HFFc6 (cell line): Measurements from ENCODE around the gene RPS10. TPM values are rescaled to one million over a fixed set of nuclear protein-coding genes. Genes with fewer than 3 reads are reported as not detected.

Source experiments
- DNase-seq: peaks from one replicate; pipeline ENCODE4 v3.0.0-alpha.2; 2018
- H3K27ac Mint-ChIP-seq: 2 replicates; pipeline ENCODE4 v1.8.0; 2020; ENCODE audit warnings: mild to moderate bottlenecking, mixed read lengths
- H3K27me3 Mint-ChIP-seq: 2 replicates; pipeline ENCODE4 v1.8.0; 2021; ENCODE audit warnings: mild to moderate bottlenecking, moderate library complexity, mixed read lengths; ENCODE audit not compliant: insufficient read depth
- H3K36me3 Mint-ChIP-seq: 2 replicates; pipeline ENCODE4 v1.8.0; 2021; ENCODE audit warnings: low read depth, mixed read lengths
- H3K4me1 Mint-ChIP-seq: 2 replicates; pipeline ENCODE4 v1.8.0; 2020; ENCODE audit warnings: low read depth, mixed read lengths
- H3K4me3 Mint-ChIP-seq: 2 replicates; pipeline ENCODE4 v1.8.0; 2020; ENCODE audit warnings: mild to moderate bottlenecking, moderate library complexity, mixed read lengths
- H3K9me3 Mint-ChIP-seq: 2 replicates; pipeline ENCODE4 v1.8.0; 2020; ENCODE audit warnings: mild to moderate bottlenecking, mixed read lengths
- total RNA-seq, 6 experiments: library from RNA; stranded (reverse); fragmentation: NEBNext Ultra II Directional; extraction: Animal tissue kit (Norgen Biotek cat#: 25700); gene quantifications; 2 replicates in 1 of 6; 3 replicates in 5 of 6; pipeline ENCODE4 v1.2.3, GENCODE V29; 2021
- TF ChIP-seq, protein P1 (sequence below): fragments of 200-600 bp; sonication (generic); IDR thresholded peaks from 2 replicates; pipeline ENCODE4 v1.5.0; 2021; ENCODE audit warnings: antibody characterized with exemption, mild to moderate bottlenecking

The RPS10 gene
- total RNA-seq, 6 experiments from 2014 or later: 1,585 to 1,769 (median 1,649) TPM

DNA sequence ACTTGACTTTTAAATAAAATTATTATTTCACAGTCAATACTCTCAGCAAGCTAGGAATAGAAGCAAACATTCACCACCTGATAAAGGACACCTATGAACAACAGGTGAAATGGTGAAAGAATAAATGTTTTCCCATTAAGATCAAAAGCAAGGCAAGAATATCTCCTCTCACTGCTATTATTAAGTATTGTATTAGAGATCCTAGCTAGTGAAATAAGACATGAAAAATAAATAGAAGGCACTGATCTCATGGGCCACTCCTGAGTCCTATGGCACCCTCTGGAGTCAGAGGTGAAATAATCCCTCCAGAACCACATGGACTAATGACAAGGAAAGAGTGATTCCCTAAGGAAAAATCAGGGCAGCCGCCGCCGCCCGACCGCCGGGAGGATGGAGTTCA, 29.4 kb downstream of the RPS10 start:
- no peak for DNase-seq
- peaks cover 14% of the 10 kb centered on the region for H3K4me1 Mint-ChIP-seq
- peaks cover 11% of the 10 kb centered on the region for H3K9me3 Mint-ChIP-seq
- TF ChIP-seq, protein P1, sequence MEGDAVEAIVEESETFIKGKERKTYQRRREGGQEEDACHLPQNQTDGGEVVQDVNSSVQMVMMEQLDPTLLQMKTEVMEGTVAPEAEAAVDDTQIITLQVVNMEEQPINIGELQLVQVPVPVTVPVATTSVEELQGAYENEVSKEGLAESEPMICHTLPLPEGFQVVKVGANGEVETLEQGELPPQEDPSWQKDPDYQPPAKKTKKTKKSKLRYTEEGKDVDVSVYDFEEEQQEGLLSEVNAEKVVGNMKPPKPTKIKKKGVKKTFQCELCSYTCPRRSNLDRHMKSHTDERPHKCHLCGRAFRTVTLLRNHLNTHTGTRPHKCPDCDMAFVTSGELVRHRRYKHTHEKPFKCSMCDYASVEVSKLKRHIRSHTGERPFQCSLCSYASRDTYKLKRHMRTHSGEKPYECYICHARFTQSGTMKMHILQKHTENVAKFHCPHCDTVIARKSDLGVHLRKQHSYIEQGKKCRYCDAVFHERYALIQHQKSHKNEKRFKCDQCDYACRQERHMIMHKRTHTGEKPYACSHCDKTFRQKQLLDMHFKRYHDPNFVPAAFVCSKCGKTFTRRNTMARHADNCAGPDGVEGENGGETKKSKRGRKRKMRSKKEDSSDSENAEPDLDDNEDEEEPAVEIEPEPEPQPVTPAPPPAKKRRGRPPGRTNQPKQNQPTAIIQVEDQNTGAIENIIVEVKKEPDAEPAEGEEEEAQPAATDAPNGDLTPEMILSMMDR: no peak
- H3K4me3 Mint-ChIP-seq: no peak overlapping the region
- no peaks in the 10 kb centered on the region; the same call in 1 of the 2 replicates for H3K27me3 Mint-ChIP-seq
- H3K27ac Mint-ChIP-seq: no peak overlapping the region
- peaks cover 10% of the 10 kb centered on the region; the same call in 1 of the 2 replicates for H3K36me3 Mint-ChIP-seq

DNA sequence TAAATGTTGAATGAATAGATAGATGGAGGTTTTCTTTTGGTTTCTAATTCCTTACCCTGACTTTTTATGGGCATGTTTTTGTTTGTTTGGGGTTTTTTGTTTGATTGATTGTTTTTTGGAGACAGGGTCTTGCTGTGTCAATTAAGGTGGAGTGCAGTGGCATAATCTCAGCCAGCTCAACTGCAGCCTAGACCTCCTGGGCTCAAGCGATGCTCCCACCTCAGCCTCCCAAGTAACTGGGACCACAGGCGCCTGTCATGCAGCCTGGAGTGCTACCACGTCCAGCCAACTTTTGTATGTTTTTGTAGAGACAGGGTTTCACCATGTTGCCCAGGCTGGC, 31.9 kb downstream of the RPS10 start:
- DNase-seq: no peak
- H3K27ac Mint-ChIP-seq: no peak overlapping the region
- no peak overlapping the region; the same call in 1 of the 2 replicates for H3K4me3 Mint-ChIP-seq
- H3K36me3 Mint-ChIP-seq: peaks cover 10% of the 10 kb centered on the region; the same call in 1 of the 2 replicates
- TF ChIP-seq, protein P1: no peak
- peaks cover 11% of the 10 kb centered on the region for H3K9me3 Mint-ChIP-seq
- no peaks in the 10 kb centered on the region; the same call in 1 of the 2 replicates for H3K27me3 Mint-ChIP-seq
- H3K4me1 Mint-ChIP-seq: peaks cover 19% of the 10 kb centered on the region

DNA sequence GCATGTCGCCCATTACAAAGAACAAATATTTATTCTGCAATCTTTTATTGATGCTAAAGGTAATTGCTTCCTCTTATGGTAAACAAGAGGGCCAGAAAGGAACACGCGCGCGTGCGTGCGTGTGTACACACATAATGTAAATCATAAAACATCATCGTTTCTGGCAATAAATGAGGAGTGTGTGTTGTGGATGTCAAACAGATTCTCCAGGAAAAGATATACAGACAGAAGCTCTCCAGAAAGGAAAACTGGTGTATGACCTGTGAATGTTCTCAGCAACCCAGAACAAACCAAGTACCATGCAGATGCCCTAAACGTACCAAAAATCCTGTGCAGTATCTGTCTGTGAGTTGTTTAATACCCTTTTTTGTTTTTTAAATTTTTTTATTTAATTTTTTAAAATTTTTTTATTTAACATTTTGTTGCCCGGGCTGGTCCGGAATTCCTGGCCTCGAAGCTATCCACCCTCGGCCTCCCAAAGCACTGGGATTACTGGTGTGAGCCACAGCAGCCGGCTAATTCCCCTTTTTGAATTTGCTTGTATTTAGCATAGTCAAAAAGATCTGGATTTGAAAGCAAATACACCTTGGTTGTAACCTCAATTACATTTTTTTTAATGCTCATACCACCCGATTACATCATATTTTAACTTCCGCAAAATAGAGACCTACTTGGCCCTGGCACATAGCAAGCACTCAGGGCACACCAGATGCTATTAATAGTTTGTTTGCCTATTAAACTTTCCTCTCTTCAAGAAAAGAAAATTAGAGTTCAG, 32.5 kb downstream of the RPS10 start:
- Mint-ChIP-seq H3K36me3 (peaks cover 10% of the 10 kb centered on the region; the same call in 1 of the 2 replicates), H3K9me3 (peaks cover 11% of the 10 kb centered on the region), H3K4me1 (peaks cover 23% of the 10 kb centered on the region), H3K4me3 (no peak overlapping the region; the same call in 1 of the 2 replicates), H3K27ac (peak overlapping the region; percentile 72; the same call in 1 of the 2 replicates), H3K27me3 (no peaks in the 10 kb centered on the region; the same call in 1 of the 2 replicates)
- TF ChIP-seq, protein P1: no peak
- no peak for DNase-seq

- Mint-ChIP-seq H3K36me3 (peaks cover 10% of the 10 kb centered on the region; the same call in 1 of the 2 replicates), H3K27me3 (no peaks in the 10 kb centered on the region; the same call in 1 of the 2 replicates), H3K9me3 (peaks cover 11% of the 10 kb centered on the region), H3K4me3 (no peak within 1 kb of the TSS; the same call in 1 of the 2 replicates), H3K27ac (peak within 1 kb of the TSS; percentile 72), H3K4me1 (peaks cover 23% of the 10 kb centered on the region)
- peak; percentile 80 for DNase-seq
- TF ChIP-seq, protein P1: peak; percentile 86
These were observed 33.2 kb downstream of the RPS10 start, which contains the start of gene NUDT3 for GRCh38 chr6:34392497-34393190. Gene NUDT3 (minus strand): TSS chr6:34392669. CDS start chr6:34392362, 307 bp downstream.

DNA sequence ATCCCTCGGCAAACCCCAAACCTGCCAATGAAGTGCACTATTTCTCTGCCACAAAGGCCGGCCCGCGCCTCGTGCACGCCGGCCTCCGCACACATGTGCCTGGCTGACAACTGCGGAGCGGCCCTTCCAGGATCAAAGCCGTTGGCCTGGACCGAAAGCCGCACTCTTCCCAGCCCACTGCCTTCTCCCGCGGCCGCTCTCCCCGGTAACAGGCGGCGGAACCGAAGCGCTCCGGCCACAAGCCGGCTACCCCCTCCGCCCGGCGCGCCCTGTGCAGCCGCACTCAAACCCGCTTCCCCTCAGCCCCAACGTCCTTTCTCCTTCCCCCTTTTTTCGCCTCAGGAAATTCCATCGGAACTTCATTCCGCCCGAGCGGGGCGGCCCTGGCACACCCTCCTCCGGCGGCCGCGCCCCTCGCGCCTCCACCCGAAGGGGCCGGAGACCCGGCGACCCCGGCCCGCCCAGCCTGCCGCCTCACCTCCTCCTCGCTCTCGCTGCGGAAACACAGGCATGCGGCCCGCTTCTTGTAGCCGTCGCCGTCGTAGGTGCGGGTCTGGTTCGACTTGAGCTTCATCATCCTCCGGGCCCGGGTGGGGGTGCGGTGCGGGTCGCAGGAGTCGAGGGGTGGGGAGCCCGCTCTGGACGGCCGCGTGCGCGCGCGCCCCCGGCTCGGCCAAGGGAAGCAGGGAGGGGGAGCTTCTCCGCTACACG, 33.9 kb downstream of the RPS10 start:
- Mint-ChIP-seq H3K27ac (no peak overlapping the region), H3K4me3 (no peak overlapping the region), H3K9me3 (peaks cover 11% of the 10 kb centered on the region), H3K4me1 (peaks cover 27% of the 10 kb centered on the region), H3K27me3 (no peaks in the 10 kb centered on the region; the same call in 1 of the 2 replicates), H3K36me3 (peaks cover 10% of the 10 kb centered on the region; the same call in 1 of the 2 replicates)
- peak; percentile 39 for DNase-seq
- TF ChIP-seq, protein P1: no peak
